Astrocyte (in vitro differentiated cells and primary cell): ENCODE measurements around the gene TSC1. TPM values are rescaled to one million over a fixed set of nuclear protein-coding genes. Genes with fewer than 3 reads are reported as not detected.

Source experiments
- DNase-seq: peaks from one replicate; pipeline ENCODE4 v3.0.0-alpha.2; 2010; ENCODE audit warnings: low read depth
- FAIRE-seq: peaks from 2 replicates; lab custom pipeline; 2011; peaks lifted over from hg19 to GRCh38; lab: Jason Lieb, UNC
- H2AFZ ChIP-seq: 2 replicates; pipeline ENCODE4 v1.6.0; 2012; ENCODE audit warnings: low read depth, low read length, inconsistent platforms
- H3K27ac ChIP-seq: 2 replicates; pipeline ENCODE4 v1.5.1; 2011; ENCODE audit warnings: low read depth, low read length, inconsistent platforms
- H3K27me3 ChIP-seq: 2 replicates; pipeline ENCODE4 v1.6.0; 2011; ENCODE audit warnings: low read length, inconsistent platforms; ENCODE audit not compliant: insufficient read depth
- H3K36me3 ChIP-seq: 2 replicates; pipeline ENCODE4 v1.5.1; 2011; ENCODE audit warnings: low read length, inconsistent platforms; ENCODE audit not compliant: insufficient read depth
- H3K4me1 ChIP-seq: 2 replicates; pipeline ENCODE4 v1.5.1; 2011; ENCODE audit warnings: low read length, inconsistent platforms; ENCODE audit not compliant: insufficient read depth
- H3K4me2 ChIP-seq: 2 replicates; pipeline ENCODE4 v1.6.0; 2012; ENCODE audit warnings: low read length, inconsistent platforms
- H3K4me3 ChIP-seq: 2 replicates; pipeline ENCODE4 v1.5.1; 2011; ENCODE audit warnings: low read depth, mild to moderate bottlenecking, low read length, inconsistent platforms; ENCODE audit not compliant: insufficient read depth
- H3K79me2 ChIP-seq: 2 replicates; pipeline ENCODE4 v1.6.0; 2012; ENCODE audit warnings: mild to moderate bottlenecking, low read length, inconsistent platforms; ENCODE audit not compliant: insufficient read depth
- H3K9ac ChIP-seq: 2 replicates; pipeline ENCODE4 v1.6.0; 2012; ENCODE audit warnings: mild to moderate bottlenecking, low read length, inconsistent platforms
- H3K9me3 ChIP-seq: 2 replicates; pipeline ENCODE4 v1.5.1; 2012; ENCODE audit warnings: low read depth, mild to moderate bottlenecking, low read length, inconsistent platforms; ENCODE audit not compliant: insufficient read depth
- H4K20me1 ChIP-seq: 2 replicates; pipeline ENCODE4 v1.6.0; 2012; ENCODE audit warnings: low read length, inconsistent platforms; ENCODE audit not compliant: insufficient read depth
- H3K27ac Mint-ChIP-seq: one replicate; pipeline ENCODE4 v1.8.0; 2021; ENCODE audit warnings: mild to moderate bottlenecking, mixed read lengths; ENCODE audit not compliant: unreplicated experiment
- H3K27me3 Mint-ChIP-seq: one replicate; pipeline ENCODE4 v1.8.0; 2021; ENCODE audit warnings: low read depth, mixed read lengths; ENCODE audit not compliant: unreplicated experiment
- H3K36me3 Mint-ChIP-seq: one replicate; pipeline ENCODE4 v1.8.0; 2021; ENCODE audit warnings: low read depth, mixed read lengths; ENCODE audit not compliant: unreplicated experiment
- H3K4me1 Mint-ChIP-seq: one replicate; pipeline ENCODE4 v1.8.0; 2021; ENCODE audit warnings: low read depth, mixed read lengths; ENCODE audit not compliant: unreplicated experiment
- H3K4me3 Mint-ChIP-seq: one replicate; pipeline ENCODE4 v1.8.0; 2021; ENCODE audit warnings: mild to moderate bottlenecking, moderate library complexity, mixed read lengths; ENCODE audit not compliant: unreplicated experiment
- H3K9me3 Mint-ChIP-seq: one replicate; pipeline ENCODE4 v1.8.0; 2021; ENCODE audit warnings: mild to moderate bottlenecking, mixed read lengths; ENCODE audit not compliant: unreplicated experiment
- EZH2 ChIP-seq: IDR thresholded peaks from 2 replicates; pipeline ENCODE4 v1.6.1; 2012; ENCODE audit warnings: mild to moderate bottlenecking, low read length, inconsistent platforms; ENCODE audit not compliant: insufficient read depth
- total RNA-seq: library from RNA; stranded (reverse); gene quantifications from 2 replicates; pipeline ENCODE4 v1.2.1, GENCODE V29; 2021
- TF ChIP-seq, protein P1 (sequence below): IDR thresholded peaks from 2 replicates; pipeline ENCODE4 v1.5.1; 2011; ENCODE audit warnings: low read depth, mild to moderate bottlenecking, inconsistent platforms, low read length, moderate library complexity; ENCODE audit not compliant: insufficient read depth

TSC1 gene
- total RNA-seq, 1 donor from 2014 or later, result 50.6 TPM

DNA sequence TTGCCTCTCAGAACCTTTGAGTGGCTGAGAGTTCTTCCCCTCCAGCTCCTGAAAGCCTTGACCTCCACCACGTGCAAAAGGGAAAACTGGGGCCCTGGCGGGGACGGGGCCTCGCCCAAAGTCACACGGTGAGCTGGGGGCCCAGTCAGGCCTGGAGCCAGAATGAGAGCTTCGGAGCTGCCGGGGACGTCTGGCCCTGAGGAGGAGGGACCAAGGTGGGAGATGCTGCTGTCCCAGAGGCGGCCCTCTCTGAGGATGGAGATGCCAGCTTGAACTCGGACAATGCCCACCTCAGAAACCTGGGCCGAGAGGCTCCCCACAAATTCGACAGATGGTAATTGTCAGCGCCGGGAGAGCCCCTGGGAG is 67.0 kb downstream of the TSC1 start:
- H3K36me3 ChIP-seq, result no peaks in the 10 kb centered on the region
- Mint-ChIP-seq H3K27me3 (peaks cover 21% of the 10 kb centered on the region), H3K36me3 (no peaks in the 10 kb centered on the region), H3K9me3 (peaks cover 2% of the 10 kb centered on the region), H3K4me3 (peak overlapping the region; percentile 79), H3K27ac (no peak overlapping the region), H3K4me1 (no peaks in the 10 kb centered on the region)
- no peaks in the 10 kb centered on the region for H3K79me2 ChIP-seq
- H2AFZ ChIP-seq, result peak overlapping the region; percentile 100
- no peaks in the 10 kb centered on the region for H3K4me1 ChIP-seq
- H3K27ac ChIP-seq, result no peak overlapping the region
- no peaks in the 10 kb centered on the region for H4K20me1 ChIP-seq
- FAIRE-seq (no peak), DNase-seq (no peak)
- H3K9me3 ChIP-seq, result no peaks in the 10 kb centered on the region
- no peaks in the 10 kb centered on the region for H3K27me3 ChIP-seq
- peak overlapping the region; percentile 80 for H3K4me3 ChIP-seq
- peak overlapping the region; percentile 95 for H3K9ac ChIP-seq
- H3K4me2 ChIP-seq, result peak overlapping the region; percentile 92
- TF ChIP-seq, protein P1, sequence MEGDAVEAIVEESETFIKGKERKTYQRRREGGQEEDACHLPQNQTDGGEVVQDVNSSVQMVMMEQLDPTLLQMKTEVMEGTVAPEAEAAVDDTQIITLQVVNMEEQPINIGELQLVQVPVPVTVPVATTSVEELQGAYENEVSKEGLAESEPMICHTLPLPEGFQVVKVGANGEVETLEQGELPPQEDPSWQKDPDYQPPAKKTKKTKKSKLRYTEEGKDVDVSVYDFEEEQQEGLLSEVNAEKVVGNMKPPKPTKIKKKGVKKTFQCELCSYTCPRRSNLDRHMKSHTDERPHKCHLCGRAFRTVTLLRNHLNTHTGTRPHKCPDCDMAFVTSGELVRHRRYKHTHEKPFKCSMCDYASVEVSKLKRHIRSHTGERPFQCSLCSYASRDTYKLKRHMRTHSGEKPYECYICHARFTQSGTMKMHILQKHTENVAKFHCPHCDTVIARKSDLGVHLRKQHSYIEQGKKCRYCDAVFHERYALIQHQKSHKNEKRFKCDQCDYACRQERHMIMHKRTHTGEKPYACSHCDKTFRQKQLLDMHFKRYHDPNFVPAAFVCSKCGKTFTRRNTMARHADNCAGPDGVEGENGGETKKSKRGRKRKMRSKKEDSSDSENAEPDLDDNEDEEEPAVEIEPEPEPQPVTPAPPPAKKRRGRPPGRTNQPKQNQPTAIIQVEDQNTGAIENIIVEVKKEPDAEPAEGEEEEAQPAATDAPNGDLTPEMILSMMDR, result no peak
- TF ChIP-seq EZH2, result no peak

DNA sequence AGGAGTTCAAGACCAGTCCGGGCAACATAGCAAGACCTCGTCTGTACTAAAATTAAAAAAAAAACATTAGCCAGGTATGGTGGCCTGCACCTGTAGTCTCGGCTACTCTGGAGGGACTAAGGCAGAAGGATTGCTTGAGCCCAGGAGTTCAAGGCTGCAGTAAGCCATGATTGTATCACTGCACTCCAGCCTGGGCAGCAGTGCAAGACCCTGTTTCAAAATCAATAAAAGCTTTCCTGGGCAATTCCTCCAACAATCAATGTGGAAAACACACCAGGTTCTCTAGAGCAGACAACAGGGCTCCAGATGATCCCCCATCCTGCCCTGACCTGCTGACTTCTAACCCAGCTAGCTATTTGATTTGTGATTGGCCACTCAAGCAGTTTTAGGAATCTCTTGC is 67.6 kb downstream of the TSC1 start:
- Mint-ChIP-seq H3K36me3 (no peaks in the 10 kb centered on the region), H3K4me3 (peak overlapping the region; percentile 79), H3K27me3 (peaks cover 24% of the 10 kb centered on the region), H3K27ac (no peak overlapping the region), H3K4me1 (no peaks in the 10 kb centered on the region), H3K9me3 (peaks cover 2% of the 10 kb centered on the region)
- H3K4me3 ChIP-seq, result no peak overlapping the region
- H3K4me2 ChIP-seq, result no peak overlapping the region
- H3K36me3 ChIP-seq, result no peaks in the 10 kb centered on the region
- no peaks in the 10 kb centered on the region for H3K79me2 ChIP-seq
- TF ChIP-seq, protein P1, result no peak
- TF ChIP-seq EZH2, result no peak
- H3K27ac ChIP-seq, result no peak overlapping the region
- H4K20me1 ChIP-seq, result no peaks in the 10 kb centered on the region
- H2AFZ ChIP-seq, result no peak overlapping the region
- FAIRE-seq, result no peak
- no peak for DNase-seq
- no peaks in the 10 kb centered on the region for H3K9me3 ChIP-seq
- H3K4me1 ChIP-seq, result no peaks in the 10 kb centered on the region
- H3K27me3 ChIP-seq, result no peaks in the 10 kb centered on the region
- H3K9ac ChIP-seq, result no peak overlapping the region

DNA sequence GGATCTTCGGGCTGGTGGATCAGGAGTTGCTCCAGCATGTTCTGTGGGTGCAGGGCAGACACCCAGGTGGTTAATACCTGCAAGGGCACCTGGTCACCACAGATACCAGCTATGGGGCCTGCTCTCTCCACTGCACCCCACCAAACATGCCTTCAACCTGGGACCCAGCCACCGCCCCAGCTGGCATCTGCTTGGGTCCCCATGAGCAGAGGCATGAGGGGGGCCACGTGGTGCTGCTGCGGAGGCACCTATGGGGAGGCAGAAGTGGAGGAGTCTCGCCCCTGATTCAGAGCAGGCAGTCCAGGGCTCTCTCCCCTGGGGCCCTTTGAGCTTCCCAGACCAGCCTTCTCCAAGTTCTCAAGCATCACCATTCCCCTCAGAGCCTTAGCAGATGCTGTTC is 69.3 kb downstream of the TSC1 start:
- Mint-ChIP-seq H3K4me1 (no peaks in the 10 kb centered on the region), H3K27me3 (peaks cover 35% of the 10 kb centered on the region), H3K27ac (no peak overlapping the region), H3K4me3 (no peak overlapping the region), H3K36me3 (no peaks in the 10 kb centered on the region), H3K9me3 (peaks cover 2% of the 10 kb centered on the region)
- Histone ChIP-seq H3K79me2 (no peaks in the 10 kb centered on the region), H3K4me3 (no peak overlapping the region), H3K4me1 (no peaks in the 10 kb centered on the region), H3K27ac (no peak overlapping the region), H3K9ac (no peak overlapping the region), H3K36me3 (no peaks in the 10 kb centered on the region), H3K9me3 (no peaks in the 10 kb centered on the region), H2AFZ (no peak overlapping the region), H3K27me3 (no peaks in the 10 kb centered on the region), H3K4me2 (no peak overlapping the region), H4K20me1 (no peaks in the 10 kb centered on the region)
- TF ChIP-seq EZH2, result no peak
- TF ChIP-seq, protein P1, result no peak
- DNase-seq (no peak), FAIRE-seq (no peak)
